Measurements from ENCODE around the gene WHRN. TPM values are rescaled to one million over a fixed set of nuclear protein-coding genes. Genes with fewer than 3 reads are reported as not detected.

The WHRN gene
- total RNA-seq, 1 donor from 2014 or later: 14.5 TPM

GRCh38 chr9:114478871-114479270 lies 26.4 kb downstream of the WHRN start:
- ChIA-PET POLR2A (no interaction called here), CTCF (no interaction called here)
- Mint-ChIP-seq H3K9me3 (no peaks in the 10 kb centered on the region), H3K27ac (no peak overlapping the region), H3K4me3 (no peak overlapping the region), H3K4me1 (peaks cover 18% of the 10 kb centered on the region), H3K27me3 (peaks cover 6% of the 10 kb centered on the region), H3K36me3 (ENCODE audit: low read depth) (peaks cover 3% of the 10 kb centered on the region)
- no peak for DNase-seq
- intact Hi-C loops (cut with micrococcal nuclease): no loop called here
- TF ChIP-seq CTCF (IDR thresholded peaks at IDR 0.05): no peak
- ATAC-seq (ENCODE audit: low read depth): no peak

GRCh38 chr9:114478459-114478858 lies 26.8 kb downstream of the WHRN start:
- no peaks in the 10 kb centered on the region for H3K9me3 Mint-ChIP-seq
- ChIA-PET CTCF (no interaction called here), POLR2A (no interaction called here)
- H3K4me3 Mint-ChIP-seq: no peak overlapping the region
- peaks cover 18% of the 10 kb centered on the region for H3K4me1 Mint-ChIP-seq
- DNase-seq: no peak
- TF ChIP-seq CTCF (IDR thresholded peaks at IDR 0.05): no peak
- H3K27ac Mint-ChIP-seq: no peak overlapping the region
- peaks cover 3% of the 10 kb centered on the region for H3K36me3 Mint-ChIP-seq (ENCODE audit: low read depth)
- peaks cover 6% of the 10 kb centered on the region for H3K27me3 Mint-ChIP-seq
- intact Hi-C loops (cut with micrococcal nuclease): no loop called here
- ATAC-seq (ENCODE audit: low read depth): no peak

- no peak for TF ChIP-seq CTCF (IDR thresholded peaks at IDR 0.05)
- no peaks in the 10 kb centered on the region for H3K9me3 Mint-ChIP-seq
- ATAC-seq (ENCODE audit: low read depth): no peak
- no peak overlapping the region for H3K4me3 Mint-ChIP-seq
- no peak for DNase-seq
- CTCF ChIA-PET: no interaction called here
- peaks cover 3% of the 10 kb centered on the region for H3K36me3 Mint-ChIP-seq (ENCODE audit: low read depth)
- intact Hi-C loops (cut with micrococcal nuclease): no loop called here
- peaks cover 6% of the 10 kb centered on the region for H3K27me3 Mint-ChIP-seq
- H3K4me1 Mint-ChIP-seq: peaks cover 18% of the 10 kb centered on the region
- H3K27ac Mint-ChIP-seq: no peak overlapping the region
- POLR2A ChIA-PET: no interaction called here
Measured at GRCh38 chr9:114477642-114478041, 27.6 kb downstream of the WHRN start.

- Mint-ChIP-seq H3K36me3 (ENCODE audit: low read depth) (peaks cover 3% of the 10 kb centered on the region), H3K27me3 (peaks cover 6% of the 10 kb centered on the region), H3K4me1 (peaks cover 14% of the 10 kb centered on the region), H3K9me3 (no peaks in the 10 kb centered on the region), H3K4me3 (no peak overlapping the region), H3K27ac (no peak overlapping the region)
- ATAC-seq (ENCODE audit: low read depth): no peak
- intact Hi-C loops (cut with micrococcal nuclease): no loop called here
- CTCF ChIA-PET: no interaction called here
- POLR2A ChIA-PET: no interaction called here
- DNase-seq: no peak
- no peak for TF ChIP-seq CTCF (IDR thresholded peaks at IDR 0.05)
Measured at GRCh38 chr9:114476891-114477469, 28.3 kb downstream of the WHRN start.

GRCh38 chr9:114475412-114476135 lies 29.7 kb downstream of the WHRN start:
- H3K36me3 Mint-ChIP-seq (ENCODE audit: low read depth): peaks cover 3% of the 10 kb centered on the region
- H3K9me3 Mint-ChIP-seq: no peaks in the 10 kb centered on the region
- no peak for TF ChIP-seq CTCF (IDR thresholded peaks at IDR 0.05)
- CTCF ChIA-PET: interaction anchor here (1.6 to 1.7 kb wide), 2 partner anchors 12 to 70 kb away, joined by 3 to 5 read pairs; no protein-coding TSS in a partner anchor
- POLR2A ChIA-PET: interaction anchor here (2.0 kb wide), 1 partner anchor 24 kb away, joined by 5 read pairs; no protein-coding TSS in a partner anchor
- intact Hi-C loops (cut with micrococcal nuclease): no loop called here
- no peak for DNase-seq
- H3K4me1 Mint-ChIP-seq: peaks cover 14% of the 10 kb centered on the region
- ATAC-seq (ENCODE audit: low read depth): no peak
- no peak overlapping the region for H3K4me3 Mint-ChIP-seq
- H3K27me3 Mint-ChIP-seq: peaks cover 6% of the 10 kb centered on the region
- H3K27ac Mint-ChIP-seq: no peak overlapping the region

Measured in activated B cell treated with CpG ODN at 0.5 μM for 24 hours (primary cell).